ENCODE results near the gene BTK. TPM values are rescaled to one million over a fixed set of nuclear protein-coding genes. Genes with fewer than 3 reads are reported as not detected.
A peak's percentile ranks its signal among the peaks of the same experiment; 100 is the strongest.

Gene BTK
- total and polyA plus RNA-seq, 7 experiments from 2014 or later: 0.06 to 52.1 (median 1.9) TPM; not detected in 1

GRCh38 chrX:101391831-101392230 lies 5.8 kb upstream of the BTK start:
- peaks cover 0 to 29% (median 0%) of the 10 kb centered on the region in 5 donors for H3K36me3 Mint-ChIP-seq
- Histone ChIP-seq H3K27me3 (ENCODE audit: control insufficient read depth in 2 of 2, insufficient read depth in 2 of 2, low read length in 2 of 2) (no peaks in the 10 kb centered on the region), H3K4me1 (ENCODE audit: control insufficient read depth in 2 of 2, insufficient read depth in 2 of 2, low read length in 2 of 2) (peaks cover 4 to 5% of the 10 kb centered on the region in 2 donors), H3K9me3 (ENCODE audit: control insufficient read depth in 2 of 3, low read length in 3 of 3) (no peaks in the 10 kb centered on the region), H3K4me3 (ENCODE audit: low read length) (peak overlapping the region; percentile 66), H3K36me3 (ENCODE audit: control insufficient read depth in 2 of 3, insufficient read depth in 3 of 3, low read length in 3 of 3) (peaks cover 0 to 3% (median 0%) of the 10 kb centered on the region in 3 experiments), H3K27ac (ENCODE audit: low read depth, low read length) (peak overlapping the region; percentile 80)
- intact Hi-C loops (cut with micrococcal nuclease): loop anchor here in 1 of 2 donors (2.0 to 5.0 kb wide), 3 partner anchors 295 to 755 kb away; partner anchors contain the start of genes CENPI, CSTF2 and TSPAN6
- H3K9me3 Mint-ChIP-seq: no peaks in the 10 kb centered on the region
- H3K4me1 Mint-ChIP-seq: peaks cover 0 to 32% (median 18%) of the 10 kb centered on the region in 7 donors
- ChIA-PET POLR2A (interaction anchor here (1.0 kb wide), 1 partner anchor 15 kb away, joined by 3 read pairs; the partner anchor contains the start of gene GLA), CTCF (no interaction called here)
- DNase-seq (no peak), ATAC-seq (no peak)
- H3K4me3 Mint-ChIP-seq: peak overlapping the region; percentile 81 to 96 (median 90)
- peak overlapping the region; percentile 80 to 97 (median 94) for H3K27ac Mint-ChIP-seq
- no peaks in the 10 kb centered on the region for H3K27me3 Mint-ChIP-seq

GRCh38 chrX:101390664-101391525 lies 4.9 kb upstream of the BTK start, which contains the start of gene RPL36A:
RPL36A (plus strand) TSS chrX:101391011; CDS start chrX:101391044, 33 bp downstream.
- ATAC-seq (peak; percentile 97), DNase-seq (peak; percentile 41 to 75 (median 66))
- intact Hi-C loops (cut with micrococcal nuclease): loop anchor here (1.0 to 5.0 kb wide), 7 partner anchors 17 to 754 kb away; partner anchors contain the start of genes HNRNPH2 (in 2 of the 2), TIMM8A (in 2 of the 2), CENPI (in 1 of the 2) and CSTF2 (in 1 of the 2)
- Histone ChIP-seq H3K27me3 (ENCODE audit: control insufficient read depth in 2 of 2, insufficient read depth in 2 of 2, low read length in 2 of 2) (no peaks in the 10 kb centered on the region), H3K36me3 (ENCODE audit: control insufficient read depth in 2 of 3, insufficient read depth in 3 of 3, low read length in 3 of 3) (peaks cover 0 to 3% (median 0%) of the 10 kb centered on the region in 3 experiments), H3K4me1 (ENCODE audit: control insufficient read depth in 2 of 2, insufficient read depth in 2 of 2, low read length in 2 of 2) (peaks cover 4 to 5% of the 10 kb centered on the region in 2 donors), H3K27ac (ENCODE audit: low read depth, low read length) (peak within 1 kb of the TSS; percentile 80), H3K4me3 (ENCODE audit: low read length) (peak within 1 kb of the TSS; percentile 66), H3K9me3 (ENCODE audit: control insufficient read depth in 2 of 3, low read length in 3 of 3) (no peaks in the 10 kb centered on the region)
- peaks cover 0 to 29% (median 0%) of the 10 kb centered on the region in 5 donors for H3K36me3 Mint-ChIP-seq
- H3K4me1 Mint-ChIP-seq: peaks cover 0 to 35% (median 18%) of the 10 kb centered on the region in 7 donors
- POLR2A ChIA-PET: interaction anchor here (0.9 to 1.4 kb wide), 6 partner anchors 10 to 541 kb away, joined by 3 to 7 read pairs (median 4); partner anchors contain the start of genes GLA, HNRNPH2 and ZMAT1
- no peaks in the 10 kb centered on the region for H3K27me3 Mint-ChIP-seq
- H3K9me3 Mint-ChIP-seq: peaks cover 0 to 1% (median 0%) of the 10 kb centered on the region in 11 donors
- peak within 1 kb of the TSS; percentile 80 to 97 (median 94) for H3K27ac Mint-ChIP-seq
- H3K4me3 Mint-ChIP-seq: peak within 1 kb of the TSS; percentile 81 to 96 (median 90)
- CTCF ChIA-PET: interaction anchor here (0.5 to 1.4 kb wide), 3 partner anchors 27 to 406 kb away, joined by 3 to 4 read pairs (median 3); no protein-coding TSS in a partner anchor

GRCh38 chrX:101388604-101389003 lies 2.6 kb upstream of the BTK start:
- Histone ChIP-seq H3K27ac (ENCODE audit: low read depth, low read length) (no peak overlapping the region), H3K27me3 (ENCODE audit: control insufficient read depth in 2 of 2, insufficient read depth in 2 of 2, low read length in 2 of 2) (no peaks in the 10 kb centered on the region), H3K36me3 (ENCODE audit: control insufficient read depth in 2 of 3, insufficient read depth in 3 of 3, low read length in 3 of 3) (peaks cover 0 to 3% (median 0%) of the 10 kb centered on the region in 3 experiments), H3K4me3 (ENCODE audit: low read length) (no peak overlapping the region), H3K9me3 (ENCODE audit: control insufficient read depth in 2 of 3, low read length in 3 of 3) (no peaks in the 10 kb centered on the region), H3K4me1 (ENCODE audit: control insufficient read depth in 2 of 2, insufficient read depth in 2 of 2, low read length in 2 of 2) (peaks cover 4 to 5% of the 10 kb centered on the region in 2 donors)
- Mint-ChIP-seq H3K9me3 (peaks cover 0 to 1% (median 0%) of the 10 kb centered on the region in 11 donors), H3K36me3 (peaks cover 0 to 21% (median 0%) of the 10 kb centered on the region in 5 donors), H3K27ac (no peak overlapping the region), H3K4me1 (peaks cover 0 to 28% (median 15%) of the 10 kb centered on the region in 7 donors), H3K4me3 (no peak overlapping the region), H3K27me3 (no peaks in the 10 kb centered on the region)
- DNase-seq: no peak
- CTCF ChIA-PET: interaction anchor here (1.2 kb wide), 1 partner anchor 27 kb away, joined by 5 read pairs; no protein-coding TSS in a partner anchor
- intact Hi-C loops (cut with micrococcal nuclease): no loop called here
- POLR2A ChIA-PET: no interaction called here
- ATAC-seq: no peak

GRCh38 chrX:101386542-101386885 lies 523 bp upstream of the BTK start:
- H3K4me3 Mint-ChIP-seq: no peak overlapping the region
- no peaks in the 10 kb centered on the region for H3K9me3 ChIP-seq (ENCODE audit: control insufficient read depth in 2 of 3, low read length in 3 of 3)
- no peak overlapping the region for H3K4me3 ChIP-seq (ENCODE audit: low read length)
- ATAC-seq (no peak), DNase-seq (no peak)
- H3K9me3 Mint-ChIP-seq: peaks cover 0 to 1% (median 0%) of the 10 kb centered on the region in 11 donors
- no peaks in the 10 kb centered on the region for H3K27me3 Mint-ChIP-seq
- H3K36me3 Mint-ChIP-seq: peaks cover 0 to 5% (median 0%) of the 10 kb centered on the region in 5 donors
- ChIA-PET POLR2A (no interaction called here), CTCF (no interaction called here)
- no peak overlapping the region for H3K27ac ChIP-seq (ENCODE audit: low read depth, low read length)
- no peaks in the 10 kb centered on the region for H3K27me3 ChIP-seq (ENCODE audit: control insufficient read depth in 2 of 2, insufficient read depth in 2 of 2, low read length in 2 of 2)
- no peaks in the 10 kb centered on the region for H3K36me3 ChIP-seq (ENCODE audit: control insufficient read depth in 2 of 3, insufficient read depth in 3 of 3, low read length in 3 of 3)
- intact Hi-C loops (cut with micrococcal nuclease): no loop called here
- peaks cover 0 to 13% (median 7%) of the 10 kb centered on the region in 7 donors for H3K4me1 Mint-ChIP-seq
- H3K27ac Mint-ChIP-seq: no peak overlapping the region
- H3K4me1 ChIP-seq (ENCODE audit: control insufficient read depth in 2 of 2, insufficient read depth in 2 of 2, low read length in 2 of 2): peaks cover 0 to 5% of the 10 kb centered on the region in 2 donors

GRCh38 chrX:101385026-101385684 lies 836 bp downstream of the BTK start:
- Histone ChIP-seq H3K27me3 (ENCODE audit: control insufficient read depth in 2 of 2, insufficient read depth in 2 of 2, low read length in 2 of 2) (no peaks in the 10 kb centered on the region), H3K9me3 (ENCODE audit: control insufficient read depth in 2 of 3, low read length in 3 of 3) (no peaks in the 10 kb centered on the region), H3K4me3 (ENCODE audit: low read length) (no peak overlapping the region), H3K36me3 (ENCODE audit: control insufficient read depth in 2 of 3, insufficient read depth in 3 of 3, low read length in 3 of 3) (no peaks in the 10 kb centered on the region), H3K4me1 (ENCODE audit: control insufficient read depth in 2 of 2, insufficient read depth in 2 of 2, low read length in 2 of 2) (peaks cover 0 to under 1% of the 10 kb centered on the region in 2 donors), H3K27ac (ENCODE audit: low read depth, low read length) (no peak overlapping the region)
- DNase-seq (no peak), ATAC-seq (no peak)
- H3K4me1 Mint-ChIP-seq: peaks cover 0 to 3% (median 0%) of the 10 kb centered on the region in 7 donors
- intact Hi-C loops (cut with micrococcal nuclease): no loop called here
- no peaks in the 10 kb centered on the region for H3K27me3 Mint-ChIP-seq
- H3K9me3 Mint-ChIP-seq: peaks cover 0 to 1% (median 0%) of the 10 kb centered on the region in 11 donors
- no peaks in the 10 kb centered on the region for H3K36me3 Mint-ChIP-seq
- H3K4me3 Mint-ChIP-seq: no peak overlapping the region
- ChIA-PET CTCF (no interaction called here), POLR2A (no interaction called here)
- no peak overlapping the region for H3K27ac Mint-ChIP-seq

- DNase-seq: no peak
- Histone ChIP-seq H3K36me3 (ENCODE audit: control insufficient read depth in 2 of 3, insufficient read depth in 3 of 3, low read length in 3 of 3) (no peaks in the 10 kb centered on the region), H3K27ac (ENCODE audit: low read depth, low read length) (no peak overlapping the region), H3K27me3 (ENCODE audit: control insufficient read depth in 2 of 2, insufficient read depth in 2 of 2, low read length in 2 of 2) (no peaks in the 10 kb centered on the region), H3K4me3 (ENCODE audit: low read length) (no peak overlapping the region), H3K9me3 (ENCODE audit: control insufficient read depth in 2 of 3, low read length in 3 of 3) (no peaks in the 10 kb centered on the region), H3K4me1 (ENCODE audit: control insufficient read depth in 2 of 2, insufficient read depth in 2 of 2, low read length in 2 of 2) (no peaks in the 10 kb centered on the region)
- Mint-ChIP-seq H3K27me3 (no peaks in the 10 kb centered on the region), H3K36me3 (no peaks in the 10 kb centered on the region), H3K4me3 (no peak overlapping the region), H3K4me1 (peaks cover 0 to 3% (median 0%) of the 10 kb centered on the region in 7 donors), H3K27ac (no peak overlapping the region), H3K9me3 (peaks cover 0 to 1% (median 0%) of the 10 kb centered on the region in 11 donors)
- ATAC-seq: no peak
- ChIA-PET CTCF (no interaction called here), POLR2A (no interaction called here)
- intact Hi-C loops (cut with micrococcal nuclease): no loop called here
These were observed 2.2 kb downstream of the BTK start for GRCh38 chrX:101383679-101384205.

Measured in naive thymus-derived CD4-positive, alpha-beta T cell (primary cell).